HepG2 (cell line): ENCODE results near the gene KRT3. TPM values are rescaled to one million over a fixed set of nuclear protein-coding genes. Genes with fewer than 3 reads are reported as not detected.

Source experiments
- ATAC-seq: fragments of 200-7000 bp; cut with Tn5 transposase; 3 replicates; pipeline ENCODE4 v1.9.1; 2020; ENCODE audit warnings: mild to moderate bottlenecking, moderate library complexity
- BruUV-seq: library from RNA; stranded (reverse); fragments of 400-500 nt; replicated peaks from 2 replicates; lab custom pipeline; 2021; lab: Mats Ljungman, UMichigan
- CTCF ChIA-PET: fragments of 300-600 bp; formaldehyde crosslinking; extraction: SDS; loops from one replicate; lab custom pipeline; 2021; ENCODE audit warnings: low total read pairs, inconsistent platforms, low intra/inter-chr PET ratio; lab: Yijun Ruan, JAX
- POLR2A ChIA-PET: fragments of 350-600 bp; sonication (Branson Sonifier 250); formaldehyde crosslinking; loops from one replicate; lab custom pipeline; 2020; ENCODE audit warnings: antibody characterized with exemption, inconsistent platforms; lab: Yijun Ruan, JAX
- DNase-seq: peaks from one replicate; pipeline ENCODE4 v3.0.0-alpha.2; 2015; ENCODE audit warnings: low spot score
- FAIRE-seq: peaks from 3 replicates; lab custom pipeline; 2011; peaks lifted over from hg19 to GRCh38; lab: Jason Lieb, UNC
- H2AFZ ChIP-seq: one replicate; pipeline ENCODE4 v1.6.1; 2011; ENCODE audit warnings: low read length, inconsistent platforms
- H3K27ac ChIP-seq: fragments of 300-600 bp; 3 replicates; pipeline ENCODE4 v1.8.0; 2011; ENCODE audit warnings: mixed run types, mild to moderate bottlenecking, mixed read lengths, low read length, inconsistent platforms; ENCODE audit not compliant: insufficient read depth; ENCODE audit errors: extremely low read length
- H3K27me3 ChIP-seq, 2 experiments: fragments of 200-600 bp in 1 of 2; 2 replicates in 1 of 2; 3 replicates in 1 of 2; pipeline versions ENCODE4 v1.6.0 to v1.8.0; 2011; ENCODE audit warnings: low read length in 2 of 2, mild to moderate bottlenecking in 2 of 2, moderate library complexity in 2 of 2, inconsistent platforms in 1 of 2; ENCODE audit not compliant: insufficient read depth in 2 of 2, control insufficient read depth in 1 of 2
- H3K36me3 ChIP-seq, 2 experiments: fragments of 200-600 bp in 1 of 2; replicated peaks in 1 of 2; 2 replicates in 1 of 2; 3 replicates in 1 of 2; pipeline versions ENCODE4 v1.5.1 to v1.8.0; 2011; ENCODE audit warnings: low read length in 2 of 2, inconsistent platforms in 1 of 2; ENCODE audit not compliant: insufficient read depth in 2 of 2, control insufficient read depth in 1 of 2
- H3K4me1 ChIP-seq: 2 replicates; pipeline ENCODE4 v1.5.1; 2012; ENCODE audit warnings: low read length, inconsistent platforms; ENCODE audit not compliant: insufficient read depth
- H3K4me2 ChIP-seq: 2 replicates; pipeline ENCODE4 v1.6.0; 2011; ENCODE audit warnings: low read depth, low read length, inconsistent platforms
- H3K4me3 ChIP-seq, 3 experiments: fragments of 200-600 bp in 1 of 3; sonication (generic), shearing (Covaris generic) in 1 of 3; replicated peaks in 1 of 3; 2 replicates each; pipeline ENCODE4 v1.5.1; 2011 to 2016; ENCODE audit warnings: low read length in 3 of 3, inconsistent platforms in 2 of 3, low read depth in 2 of 3, mild to moderate bottlenecking in 2 of 3, control low read depth in 1 of 3, mixed read lengths in 1 of 3; ENCODE audit not compliant: insufficient read depth in 1 of 3
- H3K79me2 ChIP-seq: one replicate; pipeline ENCODE4 v1.6.1; 2011; ENCODE audit warnings: low read length, inconsistent platforms; ENCODE audit not compliant: insufficient read depth
- H3K9ac ChIP-seq: 2 replicates; pipeline ENCODE4 v1.6.0; 2011; ENCODE audit warnings: mild to moderate bottlenecking, low read depth, low read length, inconsistent platforms; ENCODE audit not compliant: insufficient read depth
- H3K9me3 ChIP-seq: 2 replicates; pipeline ENCODE4 v1.5.1; 2012; ENCODE audit warnings: mild to moderate bottlenecking, low read length
- H4K20me1 ChIP-seq: 2 replicates; pipeline ENCODE4 v1.6.0; 2011; ENCODE audit warnings: inconsistent platforms, mild to moderate bottlenecking, low read length, moderate library complexity; ENCODE audit not compliant: insufficient read depth
- MYC ChIP-seq: sonication (generic); formaldehyde crosslinking; IDR thresholded peaks from 2 replicates; pipeline ENCODE4 v1.9.0; 2021; ENCODE audit warnings: missing genetic modification reagents, borderline replicate concordance
- PRMT3 ChIP-seq: sonication (generic); formaldehyde crosslinking; IDR thresholded peaks from 2 replicates; pipeline ENCODE4 v1.8.1; 2022; ENCODE audit warnings: low read depth, mild to moderate bottlenecking, moderate library complexity, missing genetic modification reagents, borderline replicate concordance
- RARA ChIP-seq: IDR thresholded peaks from 2 replicates; pipeline ENCODE4 v1.6.1; 2016; ENCODE audit warnings: missing genetic modification reagents, missing compliant biosample characterization
- RELA ChIP-seq: sonication (generic); formaldehyde crosslinking; IDR thresholded peaks from 2 replicates; pipeline ENCODE4 v1.4.0; 2020; ENCODE audit warnings: missing genetic modification reagents
- XRCC5 ChIP-seq: fragments of 200-400 bp; formaldehyde crosslinking; optimal IDR thresholded peaks from 2 replicates; pipeline ENCODE3; 2017; ENCODE audit warnings: mild to moderate bottlenecking, low read length
- ZNF292 ChIP-seq: sonication (generic); formaldehyde crosslinking; IDR thresholded peaks from 2 replicates; pipeline ENCODE4 v1.8.1; 2022; ENCODE audit warnings: mild to moderate bottlenecking, low read depth, missing genetic modification reagents, borderline replicate concordance
- ZNF451 ChIP-seq: sonication (generic); formaldehyde crosslinking; IDR thresholded peaks from 2 replicates; pipeline ENCODE4 v1.5.0; 2020; ENCODE audit warnings: mild to moderate bottlenecking, missing genetic modification reagents
- ZNF550 ChIP-seq: sonication (generic); formaldehyde crosslinking; IDR thresholded peaks from 2 replicates; pipeline ENCODE4 v1.4.0; 2020; ENCODE audit warnings: mild to moderate bottlenecking, missing genetic modification reagents, borderline replicate concordance
- ZNF614 ChIP-seq: IDR thresholded peaks from 2 replicates; pipeline ENCODE4 v1.6.1; 2018; ENCODE audit warnings: missing biosample characterization, missing genetic modification reagents, inconsistent platforms, borderline replicate concordance
- ZNF674 ChIP-seq: sonication (generic); formaldehyde crosslinking; IDR thresholded peaks from 2 replicates; pipeline ENCODE4 v1.5.0; 2020; ENCODE audit warnings: low read depth, mild to moderate bottlenecking, missing genetic modification reagents
- ZNF709 ChIP-seq: sonication (generic); formaldehyde crosslinking; IDR thresholded peaks from 2 replicates; pipeline ENCODE4 v1.5.0; 2020; ENCODE audit warnings: mild to moderate bottlenecking, missing genetic modification reagents
- ZSCAN29 ChIP-seq: sonication (generic); formaldehyde crosslinking; conservative IDR thresholded peaks from 2 replicates; pipeline ENCODE4 v1.4.0; 2020; ENCODE audit warnings: mild to moderate bottlenecking, missing genetic modification reagents
- WGBS: methylation state at CpG from one replicate; pipeline ENCODE4 v1.1.6; 2017; ENCODE audit warnings: low lambda C conversion rate; 5-methylcytosine and 5-hydroxymethylcytosine counted together
- in situ Hi-C: cut with HindIII; loops from 2 replicates; pipeline ENCODE4 v1.10.0; 2017; ENCODE audit warnings: low pct_unique_long_range_greater_than_20kb; ENCODE audit not compliant: extremely low pct_ligation_motif_present
- intact Hi-C: fragments of 100-400 bp; cut with micrococcal nuclease; formaldehyde crosslinking; loops from one replicate; pipeline ENCODE4 v1.10.0; 2022; ENCODE audit not compliant: unreplicated experiment
- polyA plus RNA-seq, 8 experiments: library from polyadenylated mRNA; depleted of rRNA in 3 of 8; stranded (reverse) in 7 of 8; unstranded in 1 of 8; fragments of >200 nt; fragmentation: Illumina TruSeq in 4 of 8; extraction: Trizol in 4 of 8; gene quantifications; 2 replicates each; pipeline versions ENCODE4 v1.2.1 to v1.2.3, GENCODE V29; 2011 to 2016; ENCODE audit warnings: low read depth in 4 of 8, missing spikeins in 1 of 8, mixed read lengths in 1 of 8; ENCODE audit not compliant: insufficient read depth in 1 of 8
- total RNA-seq, 5 experiments: library from RNA; depleted of rRNA; stranded (reverse); fragments of >200 nt; fragmentation: Illumina TruSeq; extraction: Trizol; gene quantifications; 2 replicates each; pipeline ENCODE4 v1.2.3, GENCODE V29; 2016; ENCODE audit warnings: low read depth in 1 of 5
- TF ChIP-seq, protein P1 (sequence below): sonication (generic); formaldehyde crosslinking; conservative IDR thresholded peaks from 2 replicates; pipeline ENCODE4 v1.4.0; 2020; ENCODE audit warnings: missing genetic modification reagents
- TF ChIP-seq, protein P2 (sequence below): sonication (generic); formaldehyde crosslinking; IDR thresholded peaks from 2 replicates; pipeline ENCODE4; 2020; ENCODE audit warnings: missing genetic modification reagents, mild to moderate bottlenecking, borderline replicate concordance

Gene KRT3
- total and polyA plus RNA-seq, 2 of the 13 experiments (the other 11 are each of a cell fraction or from before 2014, with no cell fraction given), result not detected

DNA sequence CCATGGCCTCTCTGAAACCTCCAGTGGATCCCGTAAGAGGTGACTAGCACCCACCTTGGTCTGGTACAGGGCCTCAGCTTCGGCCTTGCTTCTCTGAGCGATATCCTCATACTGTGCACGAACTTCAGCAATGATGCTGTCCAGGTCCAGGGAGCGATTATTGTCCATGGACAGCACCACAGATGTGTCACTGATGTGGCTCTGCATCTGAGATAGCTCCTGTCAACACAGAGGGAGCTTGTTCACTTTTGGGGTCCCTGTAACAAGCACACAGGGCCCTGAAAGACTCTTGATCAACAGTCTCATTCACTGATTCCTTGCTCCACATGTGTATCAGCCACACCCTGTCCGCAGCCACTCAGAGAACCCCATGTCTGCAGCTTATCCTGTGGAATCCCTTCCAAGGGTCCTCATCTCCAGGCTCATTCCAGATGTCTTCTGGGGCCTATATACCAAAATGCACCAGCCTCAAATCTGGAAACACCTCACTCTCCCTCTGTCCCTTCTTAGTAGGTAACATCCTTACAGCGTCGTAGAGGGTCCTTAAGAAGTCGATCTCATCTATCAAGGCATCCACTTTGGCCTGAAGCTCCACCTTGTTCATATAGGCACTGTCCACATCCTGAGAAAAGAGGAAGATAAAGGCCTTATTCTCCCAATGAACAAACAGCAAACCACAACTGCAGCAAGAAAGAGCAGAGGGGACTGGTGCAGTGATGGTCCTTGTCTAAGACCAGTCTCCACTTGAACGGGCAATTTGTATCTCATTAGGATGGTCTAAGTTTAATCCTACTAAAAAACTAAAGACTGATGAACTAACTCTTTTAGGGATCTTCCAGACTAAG is 3.5 kb downstream of the KRT3 start:
- H3K4me1 ChIP-seq, result no peaks in the 10 kb centered on the region
- no peak for ATAC-seq
- 3% methylated on average over 5 of the region's 10 CpGs for WGBS
- intact Hi-C loops, result no loop called here
- H3K36me3 ChIP-seq, result no peaks in the 10 kb centered on the region
- H3K9me3 ChIP-seq, result no peaks in the 10 kb centered on the region
- no peaks in the 10 kb centered on the region for H4K20me1 ChIP-seq
- no peaks in the 10 kb centered on the region for H3K79me2 ChIP-seq
- H3K9ac ChIP-seq, result no peak overlapping the region
- no TSS peak for BruUV-seq
- FAIRE-seq, result no peak
- in situ Hi-C loops, result no loop called here
- ChIA-PET POLR2A (no interaction called here), CTCF (no interaction called here)
- peaks cover 4 to 51% of the 10 kb centered on the region in 2 experiments; a peak in 3 of 5 replicates for H3K27me3 ChIP-seq
- DNase-seq, result no peak
- no peak overlapping the region for H3K4me2 ChIP-seq
- H3K4me3 ChIP-seq, result no peak overlapping the region
- H3K27ac ChIP-seq, result no peak overlapping the region
- no peak overlapping the region for H2AFZ ChIP-seq
- TF ChIP-seq ZNF451 (CRISPR knock-in tag) (no peak), ZNF709 (CRISPR knock-in tag) (no peak), XRCC5 (no peak), ZNF550 (CRISPR knock-in tag) (no peak), RELA (CRISPR knock-in tag) (no peak), ZNF614 (no peak), ZNF292 (CRISPR knock-in tag) (no peak), RARA (CRISPR knock-in tag) (no peak), PRMT3 (CRISPR knock-in tag) (no peak), MYC (no peak), ZNF674 (CRISPR knock-in tag) (no peak), ZSCAN29 (CRISPR knock-in tag) (no peak)
- TF ChIP-seq, protein P1, sequence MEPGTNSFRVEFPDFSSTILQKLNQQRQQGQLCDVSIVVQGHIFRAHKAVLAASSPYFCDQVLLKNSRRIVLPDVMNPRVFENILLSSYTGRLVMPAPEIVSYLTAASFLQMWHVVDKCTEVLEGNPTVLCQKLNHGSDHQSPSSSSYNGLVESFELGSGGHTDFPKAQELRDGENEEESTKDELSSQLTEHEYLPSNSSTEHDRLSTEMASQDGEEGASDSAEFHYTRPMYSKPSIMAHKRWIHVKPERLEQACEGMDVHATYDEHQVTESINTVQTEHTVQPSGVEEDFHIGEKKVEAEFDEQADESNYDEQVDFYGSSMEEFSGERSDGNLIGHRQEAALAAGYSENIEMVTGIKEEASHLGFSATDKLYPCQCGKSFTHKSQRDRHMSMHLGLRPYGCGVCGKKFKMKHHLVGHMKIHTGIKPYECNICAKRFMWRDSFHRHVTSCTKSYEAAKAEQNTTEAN (CRISPR knock-in tag), result no peak
- TF ChIP-seq, protein P2, sequence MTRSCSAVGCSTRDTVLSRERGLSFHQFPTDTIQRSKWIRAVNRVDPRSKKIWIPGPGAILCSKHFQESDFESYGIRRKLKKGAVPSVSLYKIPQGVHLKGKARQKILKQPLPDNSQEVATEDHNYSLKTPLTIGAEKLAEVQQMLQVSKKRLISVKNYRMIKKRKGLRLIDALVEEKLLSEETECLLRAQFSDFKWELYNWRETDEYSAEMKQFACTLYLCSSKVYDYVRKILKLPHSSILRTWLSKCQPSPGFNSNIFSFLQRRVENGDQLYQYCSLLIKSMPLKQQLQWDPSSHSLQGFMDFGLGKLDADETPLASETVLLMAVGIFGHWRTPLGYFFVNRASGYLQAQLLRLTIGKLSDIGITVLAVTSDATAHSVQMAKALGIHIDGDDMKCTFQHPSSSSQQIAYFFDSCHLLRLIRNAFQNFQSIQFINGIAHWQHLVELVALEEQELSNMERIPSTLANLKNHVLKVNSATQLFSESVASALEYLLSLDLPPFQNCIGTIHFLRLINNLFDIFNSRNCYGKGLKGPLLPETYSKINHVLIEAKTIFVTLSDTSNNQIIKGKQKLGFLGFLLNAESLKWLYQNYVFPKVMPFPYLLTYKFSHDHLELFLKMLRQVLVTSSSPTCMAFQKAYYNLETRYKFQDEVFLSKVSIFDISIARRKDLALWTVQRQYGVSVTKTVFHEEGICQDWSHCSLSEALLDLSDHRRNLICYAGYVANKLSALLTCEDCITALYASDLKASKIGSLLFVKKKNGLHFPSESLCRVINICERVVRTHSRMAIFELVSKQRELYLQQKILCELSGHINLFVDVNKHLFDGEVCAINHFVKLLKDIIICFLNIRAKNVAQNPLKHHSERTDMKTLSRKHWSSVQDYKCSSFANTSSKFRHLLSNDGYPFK (CRISPR knock-in tag), result no peak
